HepG2 (cell line): ENCODE measurements around the gene BTG2. TPM values are rescaled to one million over a fixed set of nuclear protein-coding genes. Genes with fewer than 3 reads are reported as not detected.

Experiments
- CAMTA2 ChIP-seq: sonication (generic); formaldehyde crosslinking; IDR thresholded peaks from 2 replicates; pipeline ENCODE4 v1.4.0; 2020; ENCODE audit warnings: mild to moderate bottlenecking, missing genetic modification reagents, borderline replicate concordance
- CBX5 ChIP-seq: sonication (generic); formaldehyde crosslinking; IDR thresholded peaks from 2 replicates; pipeline ENCODE4 v1.4.0; 2020; ENCODE audit warnings: missing genetic modification reagents, borderline replicate concordance
- CTCF ChIP-seq: sonication (generic); formaldehyde crosslinking; IDR thresholded peaks from 2 replicates; pipeline ENCODE4 v1.5.0; 2020; ENCODE audit warnings: mild to moderate bottlenecking, missing genetic modification reagents, moderate library complexity
- GMEB1 ChIP-seq: sonication (generic); formaldehyde crosslinking; IDR thresholded peaks from 2 replicates; pipeline ENCODE4 v1.5.1; 2020; ENCODE audit warnings: missing genetic modification reagents, mild to moderate bottlenecking, borderline replicate concordance
- HMG20B ChIP-seq: conservative IDR thresholded peaks from 2 replicates; pipeline ENCODE4 v1.6.1; 2016; ENCODE audit warnings: missing genetic modification reagents, missing compliant biosample characterization
- MAFF ChIP-seq: IDR thresholded peaks from 2 replicates; pipeline ENCODE4 v1.6.1; 2011; ENCODE audit warnings: low read depth, low read length, improper control_type of control experiment
- MAX ChIP-seq: IDR thresholded peaks from 2 replicates; pipeline ENCODE4 v1.6.1; 2012; ENCODE audit warnings: inconsistent platforms
- MTF2 ChIP-seq: sonication (generic); formaldehyde crosslinking; IDR thresholded peaks from 2 replicates; pipeline ENCODE4 v1.5.0; 2020; ENCODE audit warnings: missing genetic modification reagents, borderline replicate concordance
- MXD4 ChIP-seq: IDR thresholded peaks from 2 replicates; pipeline ENCODE4 v1.6.1; 2016; ENCODE audit warnings: mild to moderate bottlenecking, missing biosample characterization, missing genetic modification reagents
- SP4 ChIP-seq: sonication (generic); formaldehyde crosslinking; IDR thresholded peaks from 2 replicates; pipeline ENCODE4 v1.8.1; 2023; ENCODE audit warnings: mild to moderate bottlenecking, missing genetic modification reagents
- TBX2 ChIP-seq: sonication (generic); formaldehyde crosslinking; IDR thresholded peaks from 2 replicates; pipeline ENCODE4 v1.5.0; 2020; ENCODE audit warnings: missing genetic modification reagents, mild to moderate bottlenecking, borderline replicate concordance
- TSC22D2 ChIP-seq: sonication (generic); formaldehyde crosslinking; IDR thresholded peaks from 2 replicates; pipeline ENCODE4 v1.5.1; 2020; ENCODE audit warnings: missing genetic modification reagents, mild to moderate bottlenecking, borderline replicate concordance
- UBTF ChIP-seq: sonication (generic); formaldehyde crosslinking; IDR thresholded peaks from 2 replicates; pipeline ENCODE4 v1.4.0; 2020; ENCODE audit warnings: mild to moderate bottlenecking, missing genetic modification reagents
- ZNF331 ChIP-seq: sonication (generic); formaldehyde crosslinking; IDR thresholded peaks from 2 replicates; pipeline ENCODE4 v1.4.0; 2020; ENCODE audit warnings: missing genetic modification reagents
- ZNF501 ChIP-seq: sonication (generic); formaldehyde crosslinking; IDR thresholded peaks from 2 replicates; pipeline ENCODE4 v1.5.1; 2020; ENCODE audit warnings: mild to moderate bottlenecking, moderate library complexity, missing genetic modification reagents
- ZNF710 ChIP-seq: sonication (generic); formaldehyde crosslinking; IDR thresholded peaks from 2 replicates; pipeline ENCODE4 v1.5.0; 2020; ENCODE audit warnings: mild to moderate bottlenecking, missing genetic modification reagents, borderline replicate concordance
- ZXDC ChIP-seq: sonication (generic); formaldehyde crosslinking; IDR thresholded peaks from 2 replicates; pipeline ENCODE4 v1.5.0; 2020; ENCODE audit warnings: mild to moderate bottlenecking, missing genetic modification reagents
- polyA plus RNA-seq, 8 experiments: library from polyadenylated mRNA; depleted of rRNA in 3 of 8; stranded (reverse) in 7 of 8; unstranded in 1 of 8; fragments of >200 nt; fragmentation: Illumina TruSeq in 4 of 8; extraction: Trizol in 4 of 8; gene quantifications; 2 replicates each; pipeline versions ENCODE4 v1.2.1 to v1.2.3, GENCODE V29; 2011 to 2016; ENCODE audit warnings: low read depth in 4 of 8, missing spikeins in 1 of 8, mixed read lengths in 1 of 8; ENCODE audit not compliant: insufficient read depth in 1 of 8
- total RNA-seq, 5 experiments: library from RNA; depleted of rRNA; stranded (reverse); fragments of >200 nt; fragmentation: Illumina TruSeq; extraction: Trizol; gene quantifications; 2 replicates each; pipeline ENCODE4 v1.2.3, GENCODE V29; 2016; ENCODE audit warnings: low read depth in 1 of 5

BTG2 gene
- total and polyA plus RNA-seq, 2 of the 13 experiments (the other 11 are each of a cell fraction or from before 2014, with no cell fraction given): 13.6 to 18.3 TPM

- TF ChIP-seq ZXDC (CRISPR knock-in tag): 0 out of 2 replicates have a peak, but pooled peaks have one; percentile 33
- peak; percentile 46; the same call in 1 of the 2 replicates for TF ChIP-seq SP4 (CRISPR knock-in tag)
- no peak for TF ChIP-seq CAMTA2 (CRISPR knock-in tag)
- TF ChIP-seq TBX2: no peak
- peak; percentile 31; the same call in 1 of the 2 replicates for TF ChIP-seq ZNF331 (CRISPR knock-in tag)
- 0 out of 2 replicates have a peak, but pooled peaks have one; percentile 53 for TF ChIP-seq MXD4
- no peak; the same call in 1 of the 2 replicates for TF ChIP-seq MTF2 (CRISPR knock-in tag)
- TF ChIP-seq TSC22D2 (CRISPR knock-in tag): 0 out of 2 replicates have a peak, but pooled peaks have one; percentile 34
- TF ChIP-seq UBTF (CRISPR knock-in tag): peak; percentile 45; the same call in 1 of the 2 replicates
- TF ChIP-seq MAX: peak; percentile 56; the same call in 1 of the 2 replicates
- no peak for TF ChIP-seq HMG20B
- peak; percentile 98 for TF ChIP-seq CTCF (CRISPR knock-in tag)
- 0 out of 2 replicates have a peak, but pooled peaks have one; percentile 9 for TF ChIP-seq CBX5 (CRISPR knock-in tag)
- TF ChIP-seq ZNF501 (CRISPR knock-in tag): peak; percentile 80
- TF ChIP-seq MAFF: peak; percentile 55
- TF ChIP-seq GMEB1 (CRISPR knock-in tag): no peak
- TF ChIP-seq ZNF710 (CRISPR knock-in tag): 0 out of 2 replicates have a peak, but pooled peaks have one; percentile 22
Observed at GRCh38 chr1:203273206-203273868, 32.0 kb upstream of the BTG2 start (continued).
